NCI-H1694 treated with DMSO at 0.1 percent for 48 hours (cell line): ENCODE data around the gene GPANK1.
A peak's percentile ranks its signal among the peaks of the same experiment; 100 is the strongest.

Experiments used
- DNase-seq: peaks from one replicate; lab custom pipeline; 2025; lab: John Stamatoyannopoulos, UW

GPANK1 gene

GRCh38 chr6:31662124-31662723 is 2.6 kb downstream of the GPANK1 start:
- DNase-seq: no peak

GRCh38 chr6:31661262-31662123 is 3.3 kb downstream of the GPANK1 start:
- DNase-seq: no peak

- peak; percentile 45 for DNase-seq
Observed at GRCh38 chr6:31660381-31661261, 4.2 kb downstream of the GPANK1 start, which contains the start of gene C6orf47. TSS of gene C6orf47 (minus strand) at chr6:31660778. CDS start at chr6:31659947, 831 bp downstream.

GRCh38 chr6:31659649-31660380 is 5.0 kb downstream of the GPANK1 start:
- DNase-seq: no peak

GRCh38 chr6:31658983-31659648 is 5.7 kb downstream of the GPANK1 start:
- no peak for DNase-seq

GRCh38 chr6:31658158-31658688 is 6.6 kb downstream of the GPANK1 start:
- DNase-seq: no peak

GRCh38 chr6:31657406-31658157 is 7.2 kb downstream of the GPANK1 start:
- DNase-seq: no peak

- no peak for DNase-seq
Observed at GRCh38 chr6:31655349-31656237, 9.2 kb downstream of the GPANK1 start, which contains the start of gene APOM. TSS of gene APOM (plus strand) at chr6:31655894. CDS start at chr6:31655967, 73 bp downstream.

GRCh38 chr6:31654574-31655348 is 10.0 kb downstream of the GPANK1 start:
- DNase-seq: no peak

- DNase-seq: no peak
Observed at GRCh38 chr6:31652925-31653724, 11.7 kb downstream of the GPANK1 start.

GRCh38 chr6:31651602-31652191 is 13.1 kb downstream of the GPANK1 start:
- DNase-seq: peak; percentile 46

GRCh38 chr6:31645325-31645724 is 19.5 kb downstream of the GPANK1 start:
- no peak for DNase-seq

- no peak for DNase-seq
Observed at GRCh38 chr6:31643818-31644454, 20.9 kb downstream of the GPANK1 start.

GRCh38 chr6:31642798-31643570 is 21.8 kb downstream of the GPANK1 start:
- DNase-seq: no peak

GRCh38 chr6:31641370-31641769 is 23.4 kb downstream of the GPANK1 start:
- DNase-seq: no peak

GRCh38 chr6:31640612-31641011 is 24.2 kb downstream of the GPANK1 start:
- no peak for DNase-seq
